Measurements from ENCODE around the gene ASB6.

The ASB6 gene

GRCh38 chr9:129612123-129612522 is 29.8 kb downstream of the ASB6 start:
- Histone ChIP-seq H3K79me2 (ENCODE audit: insufficient read depth, low read length) (no peaks in the 10 kb centered on the region), H3K36me3 (ENCODE audit: low read length) (no peaks in the 10 kb centered on the region), H3K9ac (ENCODE audit: low read length) (no peak overlapping the region), H3K27ac (ENCODE audit: low read depth, low read length) (no peak overlapping the region), H3K4me2 (ENCODE audit: low read depth, low read length, poor library complexity, severe bottlenecking) (no peak overlapping the region), H4K20me1 (ENCODE audit: low read depth, low read length) (no peaks in the 10 kb centered on the region), H3K9me3 (ENCODE audit: insufficient read depth, low read length) (no peaks in the 10 kb centered on the region), H3K27me3 (ENCODE audit: low read length) (no peaks in the 10 kb centered on the region), H3F3A (ENCODE audit: insufficient read depth) (no peaks in the 10 kb centered on the region), H3K4me3 (ENCODE audit: insufficient read depth, low read length, poor library complexity, severe bottlenecking) (no peak overlapping the region), H3K9me2 (replicated peaks; ENCODE audit: insufficient read depth, low read length) (no peaks in the 10 kb centered on the region), H2AFZ (ENCODE audit: low read depth, low read length, severe bottlenecking) (no peak overlapping the region)
- TF ChIP-seq CTCF (IDR thresholded peaks at IDR 0.05; ENCODE audit: insufficient read depth, low read length, poor library complexity, severe bottlenecking), result no peak

- no peak overlapping the region for H3K9ac ChIP-seq (ENCODE audit: low read length)
- no peaks in the 10 kb centered on the region for H3K9me3 ChIP-seq (ENCODE audit: insufficient read depth, low read length)
- no peak overlapping the region for H3K27ac ChIP-seq (ENCODE audit: low read depth, low read length)
- no peak overlapping the region for H3K4me3 ChIP-seq (ENCODE audit: insufficient read depth, low read length, poor library complexity, severe bottlenecking)
- H2AFZ ChIP-seq (ENCODE audit: low read depth, low read length, severe bottlenecking), result no peak overlapping the region
- H4K20me1 ChIP-seq (ENCODE audit: low read depth, low read length), result no peaks in the 10 kb centered on the region
- H3K27me3 ChIP-seq (ENCODE audit: low read length), result no peaks in the 10 kb centered on the region
- H3K4me2 ChIP-seq (ENCODE audit: low read depth, low read length, poor library complexity, severe bottlenecking), result no peak overlapping the region
- no peaks in the 10 kb centered on the region for H3K9me2 ChIP-seq (replicated peaks; ENCODE audit: insufficient read depth, low read length)
- no peaks in the 10 kb centered on the region for H3K79me2 ChIP-seq (ENCODE audit: insufficient read depth, low read length)
- TF ChIP-seq CTCF (IDR thresholded peaks at IDR 0.05; ENCODE audit: insufficient read depth, low read length, poor library complexity, severe bottlenecking) (no peak), EZH2phosphoT487 (conservative IDR thresholded peaks at IDR 0.05; ENCODE audit: low read length) (no peak)
- H3F3A ChIP-seq (ENCODE audit: insufficient read depth), result no peaks in the 10 kb centered on the region
- H3K36me3 ChIP-seq (ENCODE audit: low read length), result no peaks in the 10 kb centered on the region
These were observed 30.6 kb downstream of the ASB6 start for GRCh38 chr9:129611307-129611800.

GRCh38 chr9:129610473-129611306 is 31.3 kb downstream of the ASB6 start:
- no peaks in the 10 kb centered on the region for H3K36me3 ChIP-seq (ENCODE audit: low read length)
- no peak for TF ChIP-seq EZH2phosphoT487 (conservative IDR thresholded peaks at IDR 0.05; ENCODE audit: low read length)
- TF ChIP-seq CTCF (IDR thresholded peaks at IDR 0.05; ENCODE audit: insufficient read depth, low read length, poor library complexity, severe bottlenecking), result peak; percentile 49
- H4K20me1 ChIP-seq (ENCODE audit: low read depth, low read length), result no peaks in the 10 kb centered on the region
- peak overlapping the region; percentile 70 for H3K4me2 ChIP-seq (ENCODE audit: low read depth, low read length, poor library complexity, severe bottlenecking)
- H3K27ac ChIP-seq (ENCODE audit: low read depth, low read length), result no peak overlapping the region
- H3K9ac ChIP-seq (ENCODE audit: low read length), result peak overlapping the region; percentile 47; the same call in 1 of the 2 replicates
- no peaks in the 10 kb centered on the region for H3K79me2 ChIP-seq (ENCODE audit: insufficient read depth, low read length)
- H3K27me3 ChIP-seq (ENCODE audit: low read length), result no peaks in the 10 kb centered on the region
- no peaks in the 10 kb centered on the region for H3K9me3 ChIP-seq (ENCODE audit: insufficient read depth, low read length)
- no peaks in the 10 kb centered on the region for H3F3A ChIP-seq (ENCODE audit: insufficient read depth)
- H3K4me3 ChIP-seq (ENCODE audit: insufficient read depth, low read length, poor library complexity, severe bottlenecking), result peak overlapping the region; percentile 46
- no peaks in the 10 kb centered on the region for H3K9me2 ChIP-seq (replicated peaks; ENCODE audit: insufficient read depth, low read length)
- H2AFZ ChIP-seq (ENCODE audit: low read depth, low read length, severe bottlenecking), result peak overlapping the region; percentile 75

Data from SU-DHL-6 (cell line).